Measurements from ENCODE around the gene KMT2E. TPM values are rescaled to one million over a fixed set of nuclear protein-coding genes. Genes with fewer than 3 reads are reported as not detected.

Gene KMT2E
- total RNA-seq, 2 experiments from 2014 or later: 50.1 to 72.8 TPM

DNA sequence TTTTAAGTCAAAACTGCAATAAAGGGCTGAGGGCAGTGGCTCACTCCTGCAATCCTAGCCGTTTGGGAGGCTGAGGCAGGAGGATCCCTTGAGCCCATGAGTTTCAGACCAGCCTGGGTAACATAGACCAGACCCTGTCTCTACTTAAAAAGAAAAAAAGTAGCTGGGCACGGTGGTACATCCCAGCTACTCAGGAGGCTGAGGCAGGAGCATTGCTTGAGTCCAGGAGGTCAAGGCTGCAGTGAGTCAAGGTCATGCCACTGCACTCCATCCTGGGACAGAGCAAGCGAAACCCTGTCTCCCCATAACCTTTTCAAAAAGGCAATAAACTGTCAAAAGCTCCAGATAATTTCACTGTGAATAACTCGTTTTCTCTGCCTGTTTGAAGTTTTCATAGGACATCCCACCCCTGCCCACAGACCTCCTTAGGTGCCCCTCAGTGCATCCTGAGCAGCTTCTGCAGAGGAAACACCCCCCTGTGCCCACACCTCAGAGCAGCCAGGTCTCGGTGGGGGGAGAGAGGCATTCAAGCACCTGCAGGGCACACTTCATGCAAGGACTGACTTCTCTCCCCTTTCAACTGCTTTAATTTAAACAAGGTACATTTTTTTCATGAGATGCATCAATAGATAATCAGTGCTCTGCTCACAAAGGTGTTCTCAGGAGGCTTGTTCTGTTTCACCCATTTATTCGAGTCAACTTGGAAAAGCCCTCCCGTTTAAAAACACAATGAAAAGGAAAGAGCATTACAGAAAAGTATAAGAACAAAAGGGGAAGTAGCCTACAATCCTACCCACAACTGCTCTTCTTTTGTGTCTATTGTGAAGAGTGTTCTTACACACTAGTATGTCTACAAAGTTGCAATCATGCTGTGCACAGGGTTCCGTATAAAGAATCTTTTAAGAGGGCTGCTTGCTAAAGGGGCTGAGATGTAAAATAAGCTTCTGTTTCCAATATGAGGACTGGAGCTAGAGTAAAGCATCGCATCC is 104.9 kb downstream of the KMT2E start:
- no peaks in the 10 kb centered on the region for H3K79me2 ChIP-seq (ENCODE audit: insufficient read depth, low read depth, low read length)
- TF ChIP-seq, protein P1, sequence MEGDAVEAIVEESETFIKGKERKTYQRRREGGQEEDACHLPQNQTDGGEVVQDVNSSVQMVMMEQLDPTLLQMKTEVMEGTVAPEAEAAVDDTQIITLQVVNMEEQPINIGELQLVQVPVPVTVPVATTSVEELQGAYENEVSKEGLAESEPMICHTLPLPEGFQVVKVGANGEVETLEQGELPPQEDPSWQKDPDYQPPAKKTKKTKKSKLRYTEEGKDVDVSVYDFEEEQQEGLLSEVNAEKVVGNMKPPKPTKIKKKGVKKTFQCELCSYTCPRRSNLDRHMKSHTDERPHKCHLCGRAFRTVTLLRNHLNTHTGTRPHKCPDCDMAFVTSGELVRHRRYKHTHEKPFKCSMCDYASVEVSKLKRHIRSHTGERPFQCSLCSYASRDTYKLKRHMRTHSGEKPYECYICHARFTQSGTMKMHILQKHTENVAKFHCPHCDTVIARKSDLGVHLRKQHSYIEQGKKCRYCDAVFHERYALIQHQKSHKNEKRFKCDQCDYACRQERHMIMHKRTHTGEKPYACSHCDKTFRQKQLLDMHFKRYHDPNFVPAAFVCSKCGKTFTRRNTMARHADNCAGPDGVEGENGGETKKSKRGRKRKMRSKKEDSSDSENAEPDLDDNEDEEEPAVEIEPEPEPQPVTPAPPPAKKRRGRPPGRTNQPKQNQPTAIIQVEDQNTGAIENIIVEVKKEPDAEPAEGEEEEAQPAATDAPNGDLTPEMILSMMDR (conservative IDR thresholded peaks at IDR 0.05; ENCODE audit: low read length): no peak
- no peak for TF ChIP-seq EZH2phosphoT487 (IDR thresholded peaks at IDR 0.05; ENCODE audit: borderline replicate concordance, low read depth, low read length)
- peaks cover 43% of the 10 kb centered on the region for H3K36me3 ChIP-seq (ENCODE audit: insufficient read depth, low read length)
- peaks cover 21% of the 10 kb centered on the region for H3K4me1 ChIP-seq (ENCODE audit: insufficient read depth, low read length, poor library complexity, severe bottlenecking)
- peak overlapping the region; percentile 53 for H3K4me2 ChIP-seq (ENCODE audit: low read length)
- POLR2A ChIA-PET: interaction anchor here (0.8 kb wide), 1 partner anchor 667 kb away, joined by 4 read pairs; no protein-coding TSS in a partner anchor
- H4K20me1 ChIP-seq (ENCODE audit: insufficient read depth, low read length): no peaks in the 10 kb centered on the region
- peak overlapping the region; percentile 16 for H3K27ac ChIP-seq (ENCODE audit: low read depth, low read length, poor library complexity, severe bottlenecking)
- no TSS peak for BruUV-seq (replicated peaks)
- intact Hi-C loops (cut with micrococcal nuclease; ENCODE audit: unreplicated experiment): loop anchor here (5.0 kb wide), 1 partner anchor 197 kb away; no protein-coding TSS in a partner anchor
- H2AFZ ChIP-seq (ENCODE audit: low read length): no peak overlapping the region
- no peak overlapping the region for H3K4me3 ChIP-seq (ENCODE audit: low read depth, low read length, poor library complexity, severe bottlenecking)
- CTCF ChIA-PET (ENCODE audit: unreplicated experiment): no interaction called here
- no peaks in the 10 kb centered on the region for H3K9me2 ChIP-seq (ENCODE audit: insufficient read depth, low read length)
- peak; percentile 57 for DNase-seq (ENCODE audit: low spot score)
- peaks cover 9% of the 10 kb centered on the region; the same call in 1 of the 2 replicates for H3K9me3 ChIP-seq (ENCODE audit: low read length)

DNA sequence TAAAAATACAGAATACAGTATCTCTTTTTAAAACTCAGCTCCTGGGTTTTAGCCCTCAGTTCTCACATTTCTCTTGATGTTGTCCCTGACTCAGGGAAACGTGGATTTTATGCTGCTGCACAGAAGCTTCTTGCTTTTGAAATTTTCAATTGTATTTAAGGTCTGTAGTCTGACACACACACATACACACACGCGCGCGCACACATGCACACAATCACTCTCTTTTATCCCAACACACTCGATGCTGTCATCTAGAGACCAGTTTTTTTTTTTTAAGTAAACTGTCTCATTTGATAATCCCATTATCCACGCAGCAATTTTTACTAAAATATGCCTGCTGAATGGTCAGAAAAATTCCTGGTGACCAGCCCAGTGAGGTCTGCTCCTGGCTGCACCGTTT is 108.6 kb downstream of the KMT2E start:
- Histone ChIP-seq H3K4me2 (ENCODE audit: low read length) (no peak overlapping the region), H3K27ac (ENCODE audit: low read depth, low read length, poor library complexity, severe bottlenecking) (no peak overlapping the region), H3K4me3 (ENCODE audit: low read depth, low read length, poor library complexity, severe bottlenecking) (no peak overlapping the region), H2AFZ (ENCODE audit: low read length) (no peak overlapping the region), H3K79me2 (ENCODE audit: insufficient read depth, low read depth, low read length) (no peaks in the 10 kb centered on the region), H3K36me3 (ENCODE audit: insufficient read depth, low read length) (peaks cover 6% of the 10 kb centered on the region; the same call in 1 of the 2 replicates), H3K9me2 (ENCODE audit: insufficient read depth, low read length) (no peaks in the 10 kb centered on the region), H3K9me3 (ENCODE audit: low read length) (no peaks in the 10 kb centered on the region), H4K20me1 (ENCODE audit: insufficient read depth, low read length) (no peaks in the 10 kb centered on the region), H3K4me1 (ENCODE audit: insufficient read depth, low read length, poor library complexity, severe bottlenecking) (peaks cover 21% of the 10 kb centered on the region)
- BruUV-seq (replicated peaks): no TSS peak
- TF ChIP-seq EZH2phosphoT487 (IDR thresholded peaks at IDR 0.05; ENCODE audit: borderline replicate concordance, low read depth, low read length): no peak
- TF ChIP-seq, protein P1 (conservative IDR thresholded peaks at IDR 0.05; ENCODE audit: low read length): no peak
- ChIA-PET POLR2A (interaction anchor here (0.6 to 0.7 kb wide), 2 partner anchors 202 to 409 kb away, joined by 3 to 5 read pairs; partner anchors contain the start of gene RINT1), CTCF (ENCODE audit: unreplicated experiment) (interaction anchor here (0.8 kb wide), 1 partner anchor 19 kb away, joined by 4 read pairs; no protein-coding TSS in a partner anchor)
- intact Hi-C loops (cut with micrococcal nuclease; ENCODE audit: unreplicated experiment): no loop called here
- no peak for DNase-seq (ENCODE audit: low spot score)
